Pancreas (tissue), 10 donors: ENCODE measurements around the gene RAB1B. TPM values are rescaled to one million over a fixed set of nuclear protein-coding genes. Genes with fewer than 3 reads are reported as not detected.
A peak's percentile ranks its signal among the peaks of the same experiment; 100 is the strongest.

Experiments
- ATAC-seq, 4 donors: fragments of 200-7000 bp; cut with Tn5 transposase; one replicate each; pipeline versions ENCODE4 v1.8.0 to v1.9.1; 2020; ENCODE audit warnings: mild to moderate bottlenecking in 4 of 4, moderate library complexity in 4 of 4
- DNase-seq, 6 donors: peaks; one replicate each; pipeline ENCODE4 v3.0.0-alpha.2; 2020
- FAIRE-seq: peaks from 2 replicates; lab custom pipeline; 2012; peaks lifted over from hg19 to GRCh38; lab: Jason Lieb, UNC
- H3K27ac ChIP-seq, 4 donors: fragments of 200-600 bp; sonication (generic); 1 replicate in 3 of 4; 2 replicates in 1 of 4; pipeline versions ENCODE4 v1.5.0 to v1.8.0; 2020
- H3K27me3 ChIP-seq, 4 donors: fragments of 200-600 bp; one replicate each; pipeline ENCODE4 v1.8.0; 2021
- H3K36me3 ChIP-seq, 3 donors: fragments of 200-600 bp; sonication (generic) in 1 of 3; one replicate each; pipeline versions ENCODE4 v1.5.0 to v1.8.0; 2020 to 2021
- H3K4me1 ChIP-seq, 3 donors: fragments of 200-600 bp; one replicate each; pipeline ENCODE4 v1.8.0; 2021
- H3K4me3 ChIP-seq, 4 donors: fragments of 200-600 bp; sonication (generic) in 2 of 4; one replicate each; pipeline versions ENCODE4 v1.5.0 to v1.8.0; 2020 to 2021
- H3K9me3 ChIP-seq, 4 donors: fragments of 200-600 bp; one replicate each; pipeline ENCODE4 v1.8.0; 2021
- CTCF ChIP-seq, 4 donors: fragments of 200-600 bp; sonication (generic) in 3 of 4; IDR thresholded peaks; one replicate each; pipeline versions ENCODE4 v1.5.0 to v1.8.0; 2021; ENCODE audit warnings: antibody characterized with exemption in 4 of 4
- WGBS, 2 donors: extraction: QIAGEN DNeasy Blood & Tissue Kit; methylation state at CpG; one replicate each; pipeline ENCODE4 v1.1.7; 2013; 5-methylcytosine and 5-hydroxymethylcytosine counted together
- intact Hi-C, 3 donors: fragments of 100-400 bp; cut with DNase I; formaldehyde crosslinking; loops; one replicate each; pipeline versions ENCODE4 v1.11.1 to v1.14.2; 2022
- polyA plus RNA-seq, 2 donors: library from polyadenylated mRNA; stranded (reverse); fragments of 200-250 nt; gene quantifications; one replicate each; pipeline ENCODE4 v1.2.3, GENCODE V29; 2013
- total RNA-seq, 6 donors: library from RNA; stranded (reverse); fragmentation: NEBNext Ultra II Directional in 4 of 6; extraction: Animal tissue kit (Norgen Biotek cat#: 25700) in 4 of 6; gene quantifications; one replicate each; pipeline versions ENCODE4 v1.2.1 to v1.2.4, GENCODE V29; 2021 to 2023
- donor health status: healthy with polysubstance abuse.
- donor health status: DM: no; HTN: no; CAD: no; lungs with moderate emphysema.
- donor health status: DM: no; HTN: no; CAD: no.
- donor health status: control.
- donor health status: control.
- donor health status: Bipolar disorder and iron deficiency.
- donor health status: DM: yes; HTN: yes; CAD: no.
- donor health status: DM: no; HTN: no; CAD: no.
- donor health status: DM: no; HTN: no; CAD: no.
- donor health status: DM: yes; HTN: yes; CAD: no.

RAB1B gene
- total and polyA plus RNA-seq, 8 donors, result 36.8 to 96.2 (median 55.1) TPM

GRCh38 chr11:66277471-66278362 lies 9.3 kb downstream of the RAB1B start, which contains the start of gene CNIH2:
Gene CNIH2, plus strand, starts transcription at chr11:66278175. Its CDS starts 282 bp downstream, at chr11:66278457.
- ATAC-seq (peak; percentile 8 to 49 (median 26)), DNase-seq (peak in 4 of 6 donors; percentile 37 to 81 (median 68)), FAIRE-seq (no peak)
- Histone ChIP-seq H3K9me3 (no peaks in the 10 kb centered on the region), H3K27me3 (no peaks in the 10 kb centered on the region), H3K36me3 (peaks cover 0 to 26% (median 20%) of the 10 kb centered on the region in 3 donors), H3K4me3 (peak within 1 kb of the TSS in 2 of 4 donors; percentile 24 to 35), H3K4me1 (peaks cover 0 to 5% (median 0%) of the 10 kb centered on the region in 3 donors), H3K27ac (no peak within 1 kb of the TSS)
- intact Hi-C loops, result no loop called here
- WGBS, 2 donors, result 4 to 6% methylated on average over 37 to 84 of the region's 84 CpGs
- no peak for TF ChIP-seq CTCF (IDR thresholded peaks at IDR 0.05)

- TF ChIP-seq CTCF (IDR thresholded peaks at IDR 0.05), result no peak
- intact Hi-C loops, result no loop called here
- FAIRE-seq, result no peak
- Histone ChIP-seq H3K27ac (no peak overlapping the region), H3K36me3 (peaks cover 0 to 18% (median 12%) of the 10 kb centered on the region in 3 donors), H3K4me3 (peak overlapping the region in 2 of 4 donors; percentile 10 to 24), H3K27me3 (no peaks in the 10 kb centered on the region), H3K9me3 (no peaks in the 10 kb centered on the region), H3K4me1 (peaks cover 0 to 5% (median 0%) of the 10 kb centered on the region in 3 donors)
- DNase-seq, result peak in 1 of 6 donors; percentile 65
- WGBS, 2 donors, result 5 to 7% methylated on average over 27 to 44 of the region's 45 CpGs
- ATAC-seq, result no peak
Observed at GRCh38 chr11:66278363-66279091, 10.1 kb downstream of the RAB1B start.

- no peak for FAIRE-seq
- WGBS, 2 donors, result 71 to 73% methylated on average over 15 of the region's 15 CpGs
- intact Hi-C loops, result no loop called here
- no peaks in the 10 kb centered on the region for H3K9me3 ChIP-seq
- H3K4me3 ChIP-seq, result no peak overlapping the region
- DNase-seq, result peak in 1 of 6 donors; percentile 2
- no peak for ATAC-seq
- no peak overlapping the region for H3K27ac ChIP-seq
- no peaks in the 10 kb centered on the region for H3K27me3 ChIP-seq
- no peak for TF ChIP-seq CTCF (IDR thresholded peaks at IDR 0.05)
- H3K36me3 ChIP-seq, result peaks cover 0 to 11% (median 9%) of the 10 kb centered on the region in 3 donors
- H3K4me1 ChIP-seq, result peaks cover 0 to 5% (median 0%) of the 10 kb centered on the region in 3 donors
Observed at GRCh38 chr11:66279092-66279734, 10.8 kb downstream of the RAB1B start.

GRCh38 chr11:66280428-66280827 lies 12.0 kb downstream of the RAB1B start:
- peak in 3 of 6 donors; percentile 18 to 69 (median 27) for DNase-seq
- 82 to 85% methylated on average over 13 to 14 of the region's 14 CpGs for WGBS, 2 donors

More at GRCh38 chr11:66280428-66280827, 12.0 kb downstream of the RAB1B start:
- H3K9me3 ChIP-seq, result no peaks in the 10 kb centered on the region
- peaks cover 0 to 5% (median 0%) of the 10 kb centered on the region in 3 donors for H3K4me1 ChIP-seq
- ATAC-seq (no peak), FAIRE-seq (no peak)
- no peak for TF ChIP-seq CTCF (IDR thresholded peaks at IDR 0.05)
- H3K4me3 ChIP-seq, result no peak overlapping the region
- H3K27ac ChIP-seq, result no peak overlapping the region
- intact Hi-C loops, result loop anchor here in 1 of 3 donors (10.0 kb wide), 1 partner anchor 56 kb away; no protein-coding TSS in a partner anchor
- H3K27me3 ChIP-seq, result no peaks in the 10 kb centered on the region
- peaks cover 0 to 5% (median 4%) of the 10 kb centered on the region in 3 donors for H3K36me3 ChIP-seq
